Gastrocnemius medialis (tissue), 4 donors: Measurements from ENCODE around the gene ADSS1. TPM values are rescaled to one million over a fixed set of nuclear protein-coding genes. Genes with fewer than 3 reads are reported as not detected.
A peak's percentile ranks its signal among the peaks of the same experiment; 100 is the strongest.

ENCODE experiments used
- ATAC-seq, 2 donors: fragments of 150-250 bp; one replicate each; pipeline ENCODE4 v1.9.1; 2016
- DNase-seq, 2 donors: peaks; one replicate each; pipeline ENCODE4 v3.0.0-alpha.2; 2019
- H3K27ac ChIP-seq, 4 donors: fragments of 200-600 bp; sonication (generic); 1 replicate in 1 of 4; 2 replicates in 3 of 4; pipeline ENCODE4 v1.5.1; 2016 to 2018; ENCODE audit warnings: mild to moderate bottlenecking in 2 of 4, moderate library complexity in 1 of 4
- H3K27me3 ChIP-seq, 3 donors: fragments of 200-600 bp; sonication (generic) in 2 of 3; 1 replicate in 1 of 3; 2 replicates in 2 of 3; pipeline versions ENCODE4 v1.5.1 to v1.6.0; 2016 to 2019; ENCODE audit warnings: mild to moderate bottlenecking in 1 of 3, moderate library complexity in 1 of 3
- H3K36me3 ChIP-seq, 2 donors: fragments of 200-600 bp; sonication (generic) in 1 of 2; one replicate each; pipeline ENCODE4 v1.5.1; 2017 to 2018
- H3K4me1 ChIP-seq, 2 donors: fragments of 200-600 bp; sonication (generic) in 1 of 2; one replicate each; pipeline ENCODE4 v1.5.1; 2016 to 2017; ENCODE audit warnings: mild to moderate bottlenecking in 2 of 2
- H3K4me3 ChIP-seq, 4 donors: fragments of 200-600 bp; sonication (generic) in 3 of 4; 1 replicate in 1 of 4; 2 replicates in 3 of 4; pipeline ENCODE4 v1.5.1; 2016 to 2019; ENCODE audit warnings: mild to moderate bottlenecking in 2 of 4
- H3K9me3 ChIP-seq, 3 donors: fragments of 200-600 bp; sonication (generic) in 2 of 3; 1 replicate in 1 of 3; 2 replicates in 2 of 3; pipeline ENCODE4 v1.5.1; 2016 to 2019
- POLR2A ChIP-seq, 2 donors: fragments of 450-650 bp; IDR thresholded peaks; one replicate each; pipeline ENCODE4 v1.6.1; 2017; ENCODE audit warnings: antibody characterized with exemption in 2 of 2, mild to moderate bottlenecking in 2 of 2, moderate library complexity in 2 of 2
- in situ Hi-C, 4 donors: fragments of 200-750 bp; cut with MboI; loops; one replicate each; pipeline versions ENCODE4 v1.15.0 to v1.8.0; 2017; ENCODE audit warnings: low sequenced_read_pairs in 4 of 4
- intact Hi-C: fragments of 100-400 bp; cut with DNase I; formaldehyde crosslinking; loops from one replicate; pipeline ENCODE4 v1.15.1; 2023; ENCODE audit warnings: low total_unique reads
- total RNA-seq, 4 donors: library from RNA; depleted of rRNA; stranded (reverse); fragments of >200 nt; gene quantifications; one replicate each; pipeline versions ENCODE4 v1.1.0 to v1.2.3, GENCODE V29; 2016
- TF ChIP-seq, protein P1 (sequence below), 5 experiments: fragments of 450-650 bp in 3 of 5; fragments of 200-600 bp in 2 of 5; sonication (generic) in 2 of 5; IDR thresholded peaks in 4 of 5; conservative IDR thresholded peaks in 1 of 5; 1 replicate in 4 of 5; 2 replicates in 1 of 5; pipeline ENCODE4 v1.5.1; 2016 to 2019; ENCODE audit warnings: antibody characterized with exemption in 5 of 5, mild to moderate bottlenecking in 3 of 5, moderate library complexity in 3 of 5

Gene ADSS1
- total RNA-seq, 4 donors from 2014 or later, result 165 to 577 (median 232) TPM

DNA sequence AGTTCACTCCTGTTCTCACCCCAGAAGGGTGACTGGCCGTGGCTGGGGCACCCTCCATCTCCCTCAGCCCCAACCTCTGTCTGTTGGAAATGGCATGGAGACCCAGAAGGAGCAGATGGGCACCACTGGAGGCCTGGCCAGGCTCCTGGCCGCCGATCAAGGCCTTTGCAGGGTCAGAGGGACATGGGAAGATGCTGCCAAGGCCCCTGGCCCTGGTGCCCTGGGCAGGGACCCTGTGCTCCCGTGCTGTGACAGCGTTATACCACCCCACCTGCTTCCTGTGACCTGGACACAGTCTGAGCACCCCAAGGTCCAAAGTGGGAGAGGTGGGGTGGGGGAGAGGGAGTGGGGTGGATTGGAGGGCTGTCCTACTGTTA lies 31.1 kb upstream of the ADSS1 start:
- Histone ChIP-seq H3K27me3 (no peaks in the 10 kb centered on the region), H3K4me1 (peaks cover 21 to 41% of the 10 kb centered on the region in 2 donors), H3K36me3 (no peaks in the 10 kb centered on the region), H3K27ac (peak overlapping the region in 3 of 4 donors; percentile 16 to 28 (median 20)), H3K9me3 (no peaks in the 10 kb centered on the region), H3K4me3 (no peak overlapping the region)
- ATAC-seq (no peak), DNase-seq (no peak)
- in situ Hi-C loops, result no loop called here
- intact Hi-C loops, result no loop called here
- TF ChIP-seq, protein P1, sequence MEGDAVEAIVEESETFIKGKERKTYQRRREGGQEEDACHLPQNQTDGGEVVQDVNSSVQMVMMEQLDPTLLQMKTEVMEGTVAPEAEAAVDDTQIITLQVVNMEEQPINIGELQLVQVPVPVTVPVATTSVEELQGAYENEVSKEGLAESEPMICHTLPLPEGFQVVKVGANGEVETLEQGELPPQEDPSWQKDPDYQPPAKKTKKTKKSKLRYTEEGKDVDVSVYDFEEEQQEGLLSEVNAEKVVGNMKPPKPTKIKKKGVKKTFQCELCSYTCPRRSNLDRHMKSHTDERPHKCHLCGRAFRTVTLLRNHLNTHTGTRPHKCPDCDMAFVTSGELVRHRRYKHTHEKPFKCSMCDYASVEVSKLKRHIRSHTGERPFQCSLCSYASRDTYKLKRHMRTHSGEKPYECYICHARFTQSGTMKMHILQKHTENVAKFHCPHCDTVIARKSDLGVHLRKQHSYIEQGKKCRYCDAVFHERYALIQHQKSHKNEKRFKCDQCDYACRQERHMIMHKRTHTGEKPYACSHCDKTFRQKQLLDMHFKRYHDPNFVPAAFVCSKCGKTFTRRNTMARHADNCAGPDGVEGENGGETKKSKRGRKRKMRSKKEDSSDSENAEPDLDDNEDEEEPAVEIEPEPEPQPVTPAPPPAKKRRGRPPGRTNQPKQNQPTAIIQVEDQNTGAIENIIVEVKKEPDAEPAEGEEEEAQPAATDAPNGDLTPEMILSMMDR (IDR thresholded peaks at IDR 0.05 in 4 of 5, conservative IDR thresholded peaks at IDR 0.05 in 1 of 5), result no peak
- TF ChIP-seq POLR2A (IDR thresholded peaks at IDR 0.05), result no peak

GRCh38 chr14:104693482-104694431 lies 30.3 kb upstream of the ADSS1 start:
- Histone ChIP-seq H3K9me3 (no peaks in the 10 kb centered on the region), H3K27me3 (no peaks in the 10 kb centered on the region), H3K36me3 (no peaks in the 10 kb centered on the region), H3K4me1 (peaks cover 21 to 40% of the 10 kb centered on the region in 2 donors), H3K4me3 (no peak overlapping the region), H3K27ac (peak overlapping the region in 2 of 4 donors; percentile 64 to 67)
- in situ Hi-C loops, result no loop called here
- intact Hi-C loops, result no loop called here
- ATAC-seq (no peak), DNase-seq (no peak)
- no peak for TF ChIP-seq POLR2A (IDR thresholded peaks at IDR 0.05)
- TF ChIP-seq, protein P1 (IDR thresholded peaks at IDR 0.05 in 4 of 5, conservative IDR thresholded peaks at IDR 0.05 in 1 of 5), result no peak

DNA sequence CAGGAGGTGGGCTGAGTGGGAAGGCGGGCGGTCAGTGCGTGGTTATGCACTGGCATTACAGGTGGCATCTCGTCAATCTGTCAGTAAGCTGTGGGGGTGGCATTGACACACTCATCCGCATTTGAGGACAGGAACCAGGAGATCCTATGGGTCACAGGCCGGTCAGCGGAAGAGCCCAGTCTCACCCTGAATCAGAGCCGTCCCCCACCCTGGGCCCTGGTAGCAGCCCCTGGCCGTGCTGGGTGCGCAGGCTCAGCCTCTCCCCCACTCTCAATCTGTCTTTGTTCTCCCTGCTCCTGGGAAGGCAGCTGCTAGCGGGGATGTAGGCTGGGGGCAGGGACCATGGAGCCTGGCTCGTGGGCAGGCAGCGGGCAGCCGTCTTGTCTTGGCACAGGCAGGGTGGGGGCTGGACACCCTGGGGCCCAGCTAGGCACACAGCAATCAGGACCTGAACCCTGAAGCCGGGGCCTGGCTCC lies 29.5 kb upstream of the ADSS1 start:
- ATAC-seq (no peak), DNase-seq (no peak)
- in situ Hi-C loops, result no loop called here
- Histone ChIP-seq H3K27ac (peak overlapping the region in 3 of 4 donors; percentile 60 to 67 (median 64)), H3K9me3 (no peaks in the 10 kb centered on the region), H3K27me3 (no peaks in the 10 kb centered on the region), H3K4me3 (no peak overlapping the region), H3K4me1 (peaks cover 21 to 38% of the 10 kb centered on the region in 2 donors), H3K36me3 (no peaks in the 10 kb centered on the region)
- intact Hi-C loops, result no loop called here
- TF ChIP-seq, protein P1 (IDR thresholded peaks at IDR 0.05 in 4 of 5, conservative IDR thresholded peaks at IDR 0.05 in 1 of 5), result no peak
- no peak for TF ChIP-seq POLR2A (IDR thresholded peaks at IDR 0.05)

DNA sequence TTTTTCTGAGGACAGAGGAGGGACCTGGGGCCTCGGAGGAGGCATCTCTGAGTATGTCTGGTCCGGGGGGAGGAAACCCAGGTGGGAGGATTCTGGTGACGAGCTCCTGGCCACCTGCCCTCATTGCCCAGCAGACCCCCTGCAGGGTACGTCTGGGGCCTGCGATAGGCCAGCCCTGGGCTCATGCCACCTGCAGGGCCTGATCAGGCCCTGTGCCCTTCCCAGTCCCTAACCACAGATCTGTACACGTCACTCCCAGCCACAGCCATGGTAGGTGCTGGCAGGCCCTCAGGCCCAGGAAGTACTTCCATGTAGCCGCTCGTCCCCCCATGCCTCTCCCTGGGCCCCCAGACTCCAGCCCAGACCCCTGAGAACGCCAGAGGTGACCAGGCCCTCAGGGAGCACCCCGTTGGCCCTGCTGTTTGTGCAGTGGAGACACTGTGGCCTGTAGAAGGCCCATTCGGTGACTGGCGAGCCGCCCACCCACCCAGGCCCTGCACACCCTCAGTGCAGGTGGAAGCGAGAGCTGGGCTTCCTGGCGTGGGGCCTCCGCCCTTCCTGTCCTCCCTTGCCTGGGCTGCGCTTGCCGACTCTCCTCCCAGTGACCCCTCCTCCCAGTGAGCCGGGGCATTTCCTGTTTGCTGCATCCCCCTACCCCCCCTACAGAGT lies 28.9 kb upstream of the ADSS1 start:
- no peak for TF ChIP-seq POLR2A (IDR thresholded peaks at IDR 0.05)
- TF ChIP-seq, protein P1 (IDR thresholded peaks at IDR 0.05 in 4 of 5, conservative IDR thresholded peaks at IDR 0.05 in 1 of 5), result no peak
- no peaks in the 10 kb centered on the region for H3K27me3 ChIP-seq
- intact Hi-C loops (no loop called here), in situ Hi-C loops (no loop called here)
- H3K4me3 ChIP-seq, result peak overlapping the region in 1 of 4 donors; percentile 1
- no peak for DNase-seq
- H3K36me3 ChIP-seq, result no peaks in the 10 kb centered on the region
- H3K9me3 ChIP-seq, result no peaks in the 10 kb centered on the region
- H3K4me1 ChIP-seq, result peaks cover 21 to 36% of the 10 kb centered on the region in 2 donors
- ATAC-seq, result no peak
- peak overlapping the region; percentile 41 to 67 (median 62) for H3K27ac ChIP-seq
